HG02884 (cell line): ENCODE results near the gene KLHL30.

ENCODE experiments used
- ATAC-seq: cut with Tn5 transposase; IDR thresholded peaks from one replicate; pipeline ENCODE4 v1.9.1; 2021; ENCODE audit warnings: mild to moderate bottlenecking, moderate library complexity; ENCODE audit not compliant: unreplicated experiment

Gene KLHL30

DNA sequence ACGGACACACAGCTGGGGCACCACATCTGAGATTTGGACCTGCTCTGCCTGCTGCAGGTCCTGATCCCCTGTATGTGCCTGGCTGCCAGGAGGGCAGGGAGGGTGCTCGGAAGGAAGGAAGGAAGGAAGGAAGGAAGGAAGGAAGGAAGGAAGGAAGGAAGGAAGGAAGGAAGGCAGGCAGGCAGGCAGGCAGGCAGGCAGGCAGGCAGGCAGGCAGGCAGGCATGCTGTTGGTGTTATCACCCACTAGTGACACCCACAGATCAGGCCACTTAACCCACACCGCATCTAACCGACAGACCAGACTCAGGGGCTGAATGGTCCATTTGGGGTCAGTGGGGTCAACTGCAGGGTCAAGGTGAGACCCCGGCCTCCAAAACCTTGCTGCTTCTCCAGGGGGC, 5.8 kb downstream of the KLHL30 start:
- no peak for ATAC-seq

- no peak for ATAC-seq
Observed at GRCh38 chr2:238145046-238145445, 6.6 kb downstream of the KLHL30 start.

DNA sequence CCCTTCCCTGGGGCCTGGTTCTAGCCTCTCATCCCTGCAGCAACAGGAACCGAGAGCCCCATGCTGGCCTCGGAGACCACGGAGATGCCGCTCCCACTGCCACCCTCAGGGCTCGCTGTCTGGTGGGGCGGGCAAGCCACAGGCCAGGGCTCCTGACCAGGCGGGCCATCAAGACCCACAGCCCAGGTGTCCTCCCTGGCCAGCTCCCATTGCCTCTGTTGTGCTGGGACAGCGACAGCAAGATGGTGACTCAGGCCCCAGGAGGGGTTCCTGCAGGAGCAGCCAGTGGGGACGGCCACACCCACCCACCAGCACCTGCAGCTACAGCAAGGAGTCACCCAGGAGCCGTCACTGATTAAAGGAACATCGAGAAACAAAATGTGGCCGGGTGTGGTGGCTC, 7.4 kb downstream of the KLHL30 start:
- no peak for ATAC-seq

GRCh38 chr2:238146884-238147544, 8.5 kb downstream of the KLHL30 start:
- no peak for ATAC-seq

DNA sequence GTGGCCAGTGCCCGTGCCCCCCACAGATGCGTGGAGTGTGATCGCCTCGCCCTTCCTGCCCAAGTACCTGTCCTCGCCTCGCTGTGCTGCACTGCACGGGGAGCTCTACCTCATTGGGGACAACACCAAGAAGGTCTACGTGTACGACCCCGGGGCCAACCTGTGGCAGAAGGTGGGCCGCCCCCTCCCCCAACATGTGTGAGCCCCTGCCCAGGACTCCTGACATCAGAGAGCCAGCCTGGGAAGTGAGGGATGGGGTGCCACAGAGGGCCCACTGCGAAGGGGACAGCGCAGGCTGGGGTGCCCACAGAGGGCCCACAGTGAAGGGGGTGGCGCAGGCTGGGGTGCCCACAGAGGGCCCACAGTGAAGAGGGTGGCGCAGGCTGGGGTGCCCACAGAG, 10.5 kb downstream of the KLHL30 start:
- ATAC-seq, result no peak

DNA sequence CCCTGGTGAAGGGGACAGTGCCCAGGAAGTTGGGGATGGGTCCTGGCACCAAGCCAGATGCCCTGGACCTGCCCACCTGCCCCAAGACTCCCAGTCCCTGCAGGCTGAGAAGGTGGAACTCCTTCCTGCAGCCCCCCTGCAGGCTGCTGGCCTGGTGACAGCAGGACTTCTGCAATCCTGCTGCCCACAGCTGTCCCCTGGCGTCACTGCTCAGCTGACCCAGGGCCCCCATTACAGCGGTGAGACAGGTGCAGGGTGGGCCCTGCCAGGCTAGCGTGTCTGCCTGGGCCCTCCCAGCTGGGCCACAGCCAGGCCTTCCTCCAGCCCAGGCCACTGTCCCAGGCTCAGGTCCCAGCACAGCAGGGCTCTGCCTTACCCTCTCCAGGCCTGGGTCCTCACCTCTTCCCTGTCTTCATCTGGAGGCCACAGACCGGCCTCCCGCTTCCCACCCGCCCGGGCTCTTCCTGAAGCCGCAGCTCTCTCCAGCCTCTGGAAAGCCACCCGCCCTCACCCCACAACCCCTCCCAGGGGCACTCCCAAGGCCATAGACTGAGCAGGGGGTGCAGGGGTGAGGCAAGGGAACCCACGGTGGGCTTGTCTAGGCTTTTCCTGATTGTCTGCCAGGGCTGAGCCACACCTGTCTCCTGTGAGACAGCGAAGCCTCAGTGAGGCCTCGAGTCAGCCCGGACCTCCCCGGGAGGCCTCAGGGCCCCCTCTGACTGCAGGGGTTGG, 11.5 kb downstream of the KLHL30 start:
- ATAC-seq, result no peak

GRCh38 chr2:238150686-238151085, 12.2 kb downstream of the KLHL30 start:
- ATAC-seq, result no peak

- no peak for ATAC-seq
Observed at GRCh38 chr2:238151205-238151604, 12.7 kb downstream of the KLHL30 start.

GRCh38 chr2:238151628-238152235, 13.3 kb downstream of the KLHL30 start:
- no peak for ATAC-seq

- ATAC-seq, result no peak
Observed at GRCh38 chr2:238152771-238153688, 14.6 kb downstream of the KLHL30 start.

DNA sequence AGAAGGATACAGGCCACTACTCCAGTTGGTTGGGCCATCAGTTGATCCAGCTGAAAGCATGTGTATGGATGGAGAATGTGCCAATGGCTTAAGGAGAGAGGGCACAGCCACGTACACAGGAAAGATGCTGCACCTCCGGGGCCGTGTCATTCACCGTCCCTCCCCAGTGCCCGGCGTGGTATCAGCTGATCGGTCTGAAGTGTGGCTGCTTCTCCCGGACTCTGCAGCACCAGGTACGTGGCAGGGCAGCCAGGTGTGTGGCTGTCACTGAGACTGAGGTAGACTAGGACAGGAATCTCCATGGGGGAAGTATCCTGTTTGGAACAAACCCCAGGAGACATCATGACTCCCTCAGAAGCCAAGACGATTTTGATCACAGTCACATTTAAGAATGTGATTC, 16.1 kb downstream of the KLHL30 start:
- no peak for ATAC-seq

DNA sequence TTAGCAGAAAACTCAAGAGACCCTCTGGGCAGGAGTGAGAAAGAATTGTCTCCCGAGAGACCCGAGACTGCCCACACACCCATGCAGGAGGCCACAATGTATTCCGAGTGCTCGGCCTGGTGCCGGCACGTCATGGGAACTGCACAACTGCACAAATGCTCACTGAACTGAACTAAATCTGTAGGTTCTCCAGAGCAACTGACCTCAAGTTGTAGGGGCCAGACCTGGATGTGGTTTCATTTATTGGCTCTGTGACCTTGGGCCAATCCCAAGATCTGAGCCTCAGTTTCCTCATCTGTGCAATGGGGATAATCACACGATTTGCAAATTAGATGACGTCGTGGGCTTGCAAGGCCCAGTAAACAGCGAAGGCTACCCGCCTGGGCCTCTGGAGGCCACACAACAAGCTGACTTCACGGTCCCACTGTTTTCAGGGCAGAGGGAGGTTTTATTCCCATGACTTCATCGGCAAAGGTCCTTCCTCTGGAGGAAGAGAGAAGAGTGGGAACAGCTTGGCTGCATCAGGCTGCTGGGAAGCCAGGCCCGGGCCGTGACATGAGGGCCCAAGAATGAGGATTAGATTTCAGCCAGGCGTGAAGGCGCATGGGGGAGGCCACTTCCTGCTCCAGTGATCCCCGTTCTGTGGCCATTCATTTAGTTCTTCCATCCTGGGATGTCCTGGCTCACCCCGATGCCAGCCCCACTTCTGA, 16.7 kb downstream of the KLHL30 start:
- ATAC-seq, result no peak

DNA sequence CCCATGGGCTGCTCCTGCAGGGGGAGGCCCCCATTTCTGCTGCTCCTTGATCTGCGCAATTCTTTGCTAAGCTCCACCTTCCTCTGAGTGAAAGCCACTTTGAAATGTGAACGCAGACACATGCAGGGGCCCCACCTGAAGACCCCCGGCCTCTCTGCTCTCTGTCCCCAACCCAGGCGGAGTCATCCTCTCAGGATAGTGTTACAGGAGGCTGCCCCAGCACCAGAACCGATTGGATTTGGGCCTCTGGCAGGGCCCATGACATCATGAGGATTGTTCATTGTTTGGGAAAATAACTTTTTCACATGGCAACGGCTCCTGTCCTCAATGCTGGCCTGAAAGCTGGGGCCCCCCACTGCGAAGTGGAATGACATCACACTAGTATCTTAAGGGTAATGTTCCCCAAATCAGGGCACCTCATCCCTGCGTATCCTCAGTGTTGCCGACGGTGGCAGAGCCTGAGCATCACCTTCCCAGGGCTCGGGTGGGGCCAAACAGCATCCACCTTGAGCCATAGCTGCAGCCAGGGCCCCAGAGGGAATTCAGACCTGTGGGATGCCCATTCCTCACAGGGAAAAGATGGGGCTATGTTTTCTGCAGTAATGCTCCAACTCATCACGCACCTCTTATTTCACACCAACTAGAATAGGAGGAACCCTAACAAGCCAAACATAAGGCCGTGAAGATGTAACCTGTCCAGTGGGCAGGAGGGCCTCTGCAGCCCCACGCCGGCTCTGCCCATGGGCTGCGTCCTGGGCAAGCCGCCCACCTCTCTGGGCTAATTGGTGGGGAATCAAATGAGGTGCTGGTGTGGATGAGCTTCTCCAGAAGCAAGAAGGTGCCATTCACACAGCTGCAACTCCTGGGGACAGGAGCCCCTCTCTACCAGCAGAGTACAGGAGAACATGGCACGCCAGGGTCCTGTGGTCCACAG, 17.6 kb downstream of the KLHL30 start:
- no peak for ATAC-seq

DNA sequence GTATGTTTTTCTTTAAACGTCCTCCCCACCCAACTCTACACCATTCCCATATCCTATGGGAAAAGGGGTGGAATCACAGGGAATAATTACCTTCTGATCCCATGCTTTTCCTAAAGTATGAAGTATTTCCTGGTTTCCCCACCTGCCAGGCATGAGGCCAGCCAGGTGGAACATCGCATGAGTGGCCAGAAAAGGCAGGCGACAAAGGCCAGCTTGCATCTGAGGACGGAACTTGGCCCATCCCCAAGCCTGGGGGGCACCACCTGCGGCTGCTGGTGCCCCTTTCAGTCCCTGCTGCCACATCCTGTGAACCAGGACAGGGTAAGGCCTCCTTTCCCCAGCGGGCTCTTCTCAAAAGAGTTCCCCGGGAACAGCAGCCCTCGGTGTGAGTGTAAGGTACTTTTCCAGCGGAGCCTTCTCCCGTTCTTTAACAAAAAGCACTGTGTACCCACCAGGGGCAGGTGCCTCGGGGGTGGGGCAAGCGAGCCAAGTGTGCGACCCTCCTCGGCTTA, 19.1 kb downstream of the KLHL30 start:
- no peak for ATAC-seq

GRCh38 chr2:238158018-238158508, 19.6 kb downstream of the KLHL30 start:
- no peak for ATAC-seq

DNA sequence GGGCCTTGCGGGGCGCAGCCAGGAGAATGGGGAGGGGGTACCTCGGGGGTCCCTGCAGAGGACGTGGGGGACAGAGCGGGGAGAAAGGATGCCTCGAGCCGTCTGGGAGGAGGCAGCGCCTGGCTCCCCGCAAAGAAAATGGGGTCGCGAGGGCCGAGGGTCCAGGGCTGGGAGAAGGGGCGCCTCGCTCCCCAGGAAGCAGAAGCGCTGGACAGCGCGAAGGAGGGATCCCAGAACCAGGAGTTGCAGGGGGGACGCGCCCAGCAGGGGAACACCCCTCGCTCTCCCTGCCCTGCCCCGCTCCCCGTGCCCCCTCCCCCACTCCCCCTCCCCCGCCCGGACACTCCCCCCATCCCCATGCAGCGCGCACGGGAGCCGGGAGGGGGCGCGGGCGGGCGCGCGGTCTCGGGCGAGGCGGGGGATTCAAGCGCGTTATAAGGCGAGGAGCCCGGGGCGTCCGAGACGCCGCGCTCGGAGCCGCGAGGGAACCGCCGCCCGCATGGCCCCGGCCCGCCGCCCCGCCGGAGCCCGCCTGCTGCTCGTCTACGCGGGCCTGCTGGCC, 20.1 kb downstream of the KLHL30 start, which contains the start of gene ERFE:
TSS of gene ERFE (plus strand) at position 462 of the 562 bp plus-strand sequence. CDS start at position 500, 38 bp downstream.
- no peak for ATAC-seq

DNA sequence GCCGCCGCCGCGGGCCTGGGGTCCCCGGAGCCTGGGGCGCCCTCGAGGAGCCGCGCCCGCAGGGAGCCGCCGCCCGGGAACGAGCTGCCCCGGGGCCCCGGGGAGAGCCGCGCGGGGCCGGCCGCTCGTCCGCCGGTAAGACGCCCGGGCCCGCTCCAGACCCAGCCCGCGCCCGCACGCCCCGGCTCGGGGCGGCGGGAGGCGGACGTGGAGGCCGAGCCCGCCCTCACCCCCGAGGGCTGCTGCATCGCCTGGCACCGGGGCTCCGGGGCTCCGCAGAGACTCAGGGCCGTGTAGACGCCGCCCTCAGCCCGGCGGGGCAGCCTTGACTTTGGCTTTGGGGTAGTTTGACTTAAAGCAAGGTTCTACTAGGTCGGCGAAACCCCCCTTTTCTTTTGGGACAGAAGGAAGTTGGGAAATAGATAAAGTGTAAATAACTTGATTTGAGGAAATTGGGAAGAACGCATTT, 20.6 kb downstream of the KLHL30 start:
- no peak for ATAC-seq

- no peak for ATAC-seq
Observed at GRCh38 chr2:238159661-238160205, 21.3 kb downstream of the KLHL30 start.
